HG03575 (cell line): ENCODE measurements around the gene PCID2.

Source experiments
- ATAC-seq: cut with Tn5 transposase; IDR thresholded peaks from one replicate; pipeline ENCODE4 v1.9.1; 2021; ENCODE audit not compliant: unreplicated experiment, insufficient number of reproducible peaks, low FRiP score; ENCODE audit errors: extremely low read depth

PCID2 gene

GRCh38 chr13:113223070-113223469 is 14.6 kb upstream of the PCID2 start:
- no peak for ATAC-seq

GRCh38 chr13:113220877-113221276 is 12.4 kb upstream of the PCID2 start:
- ATAC-seq, result no peak

- no peak for ATAC-seq
These were observed 11.7 kb upstream of the PCID2 start for GRCh38 chr13:113220141-113220598.

- no peak for ATAC-seq
These were observed 10.9 kb upstream of the PCID2 start for GRCh38 chr13:113219256-113219940.

GRCh38 chr13:113218586-113218985 is 10.1 kb upstream of the PCID2 start:
- no peak for ATAC-seq

- ATAC-seq, result no peak
These were observed 8.0 kb upstream of the PCID2 start for GRCh38 chr13:113216254-113217048.

GRCh38 chr13:113211774-113212173 is 3.3 kb upstream of the PCID2 start:
- ATAC-seq, result no peak

- ATAC-seq, result no peak
These were observed 2.4 kb upstream of the PCID2 start for GRCh38 chr13:113210833-113211232.

- no peak for ATAC-seq
These were observed 1.4 kb upstream of the PCID2 start for GRCh38 chr13:113209759-113210421.

- no peak for ATAC-seq
These were observed 878 bp upstream of the PCID2 start, which contains the start of gene CUL4A for GRCh38 chr13:113209336-113209758. CUL4A (plus strand) TSS chr13:113209613; CDS start chr13:113209628, 15 bp downstream.

- ATAC-seq, result no peak
These were observed 514 bp downstream of the PCID2 start for GRCh38 chr13:113207890-113208420.

GRCh38 chr13:113207460-113207859 is 1.0 kb downstream of the PCID2 start:
- no peak for ATAC-seq

GRCh38 chr13:113205428-113205931 is 3.0 kb downstream of the PCID2 start:
- ATAC-seq, result no peak

GRCh38 chr13:113204378-113204734 is 4.1 kb downstream of the PCID2 start:
- ATAC-seq, result no peak

GRCh38 chr13:113203507-113204377 is 4.7 kb downstream of the PCID2 start:
- ATAC-seq, result no peak

- no peak for ATAC-seq
These were observed 5.6 kb downstream of the PCID2 start for GRCh38 chr13:113202912-113203311.

GRCh38 chr13:113201815-113202214 is 6.7 kb downstream of the PCID2 start:
- ATAC-seq, result no peak

- no peak for ATAC-seq
These were observed 11.3 kb downstream of the PCID2 start for GRCh38 chr13:113196970-113197737.
